DOHH2 (cell line): ENCODE measurements around the gene HOXB8.

Experiments used
- CTCF ChIP-seq: fragments of 200-600 bp; sonication (generic); IDR thresholded peaks from one replicate; pipeline ENCODE4 v1.5.1; 2014; ENCODE audit warnings: antibody characterized with exemption, mild to moderate bottlenecking, low read depth, low read length; ENCODE audit not compliant: poor library complexity, severe bottlenecking
- EZH2phosphoT487 ChIP-seq: fragments of 200-600 bp; sonication (generic); IDR thresholded peaks from 2 replicates; pipeline ENCODE4 v1.6.1; 2017; ENCODE audit warnings: borderline replicate concordance, mild to moderate bottlenecking, antibody characterized with exemption, low read length, moderate library complexity, mixed read lengths

DNA sequence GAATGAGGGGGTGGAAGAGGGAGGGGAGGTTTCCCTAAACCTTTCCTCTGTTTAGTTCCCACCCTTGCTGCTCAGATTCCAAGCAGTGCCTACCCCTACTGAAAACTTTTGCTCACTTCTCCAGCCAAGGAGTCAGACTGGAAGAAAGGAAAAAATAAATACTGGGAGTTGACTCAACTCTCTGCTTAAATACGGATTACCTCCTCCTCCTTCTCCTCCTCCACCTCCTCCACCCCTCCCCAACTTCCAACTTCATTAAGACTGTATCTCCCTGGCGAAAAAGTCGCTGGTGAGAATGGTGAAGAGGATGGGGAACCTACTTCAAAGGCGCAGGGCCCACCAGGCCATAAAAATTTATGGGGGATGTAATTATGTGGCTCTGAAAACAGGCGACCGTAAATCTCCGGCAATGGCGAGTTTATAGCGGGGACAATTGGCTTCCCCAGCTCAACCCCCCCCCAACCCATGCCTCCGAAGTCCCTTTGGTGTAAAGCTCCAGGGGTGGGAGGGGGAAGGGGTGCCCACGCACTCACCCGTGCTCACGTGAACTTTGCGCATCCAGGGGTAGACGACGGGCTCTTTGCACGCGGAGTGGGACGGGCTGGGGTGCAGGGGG is 37.7 kb downstream of the HOXB8 start:
- TF ChIP-seq CTCF (no peak), EZH2phosphoT487 (no peak)
